ENCODE measurements around the gene HTR1D.
A peak's percentile ranks its signal among the peaks of the same experiment; 100 is the strongest.
"Not testable (repeated sequence)": the region's sequence is repeated elsewhere in the genome, so short reads cannot be mapped to it uniquely, and the experiment has no call there.

The HTR1D gene

GRCh38 chr1:23217421-23218115 lies at the start of gene HTR1D:
Gene HTR1D, minus strand, starts transcription at chr1:23217502. Its CDS starts 23,283 bp downstream, at chr1:23194219.
- DNase-seq = peak; percentile 66

- DNase-seq = no peak
Observed at GRCh38 chr1:23263380-23263887, 46.1 kb upstream of the HTR1D start.

GRCh38 chr1:23258082-23258481 lies 40.8 kb upstream of the HTR1D start:
- DNase-seq = not testable (repeated sequence)

GRCh38 chr1:23257371-23257770 lies 40.1 kb upstream of the HTR1D start:
- not testable (repeated sequence) for DNase-seq

GRCh38 chr1:23254584-23254983 lies 37.3 kb upstream of the HTR1D start:
- DNase-seq = no peak

GRCh38 chr1:23251812-23252211 lies 34.5 kb upstream of the HTR1D start:
- no peak for DNase-seq

GRCh38 chr1:23249787-23250454 lies 32.6 kb upstream of the HTR1D start:
- DNase-seq = peak; percentile 48

GRCh38 chr1:23247276-23247675 lies 30.0 kb upstream of the HTR1D start:
- no peak for DNase-seq

- peak; percentile 18 for DNase-seq
Observed at GRCh38 chr1:23246274-23246673, 29.0 kb upstream of the HTR1D start.

GRCh38 chr1:23244256-23244761 lies 27.0 kb upstream of the HTR1D start:
- no peak for DNase-seq

- peak; percentile 17 for DNase-seq
Observed at GRCh38 chr1:23242414-23242813, 25.1 kb upstream of the HTR1D start.

GRCh38 chr1:23239638-23240295 lies 22.5 kb upstream of the HTR1D start:
- no peak for DNase-seq

GRCh38 chr1:23238565-23238964 lies 21.3 kb upstream of the HTR1D start:
- no peak for DNase-seq

- no peak for DNase-seq
Observed at GRCh38 chr1:23237508-23237907, 20.2 kb upstream of the HTR1D start.

- DNase-seq = no peak
Observed at GRCh38 chr1:23227806-23228205, 10.5 kb upstream of the HTR1D start.

GRCh38 chr1:23224739-23225648 lies 7.7 kb upstream of the HTR1D start:
- DNase-seq = no peak

GRCh38 chr1:23223963-23224362 lies 6.7 kb upstream of the HTR1D start:
- not testable (repeated sequence) for DNase-seq

- peak; percentile 15 for DNase-seq
Observed at GRCh38 chr1:23223490-23223951, 6.2 kb upstream of the HTR1D start.

- no peak for DNase-seq
Observed at GRCh38 chr1:23222742-23223141, 5.4 kb upstream of the HTR1D start.

- no peak for DNase-seq
Observed at GRCh38 chr1:23222331-23222730, 5.0 kb upstream of the HTR1D start.

GRCh38 chr1:23221107-23221506 lies 3.8 kb upstream of the HTR1D start:
- no peak for DNase-seq

GRCh38 chr1:23216771-23217420 lies 406 bp downstream of the HTR1D start:
- DNase-seq = peak; percentile 66
